B cell (primary cell): ENCODE results near the gene DGKQ.

Experiments used
- EZH2 ChIP-seq: IDR thresholded peaks from 2 replicates; pipeline ENCODE4 v1.6.1; 2012; ENCODE audit warnings: borderline replicate concordance, low read depth, mild to moderate bottlenecking, moderate library complexity, low read length; ENCODE audit not compliant: insufficient read depth, poor library complexity, severe bottlenecking
- TF ChIP-seq, protein P1 (sequence below): fragments of 200-600 bp; IDR thresholded peaks from one replicate; pipeline ENCODE4 v1.8.0; 2022; ENCODE audit warnings: antibody characterized with exemption, mild to moderate bottlenecking

DNA sequence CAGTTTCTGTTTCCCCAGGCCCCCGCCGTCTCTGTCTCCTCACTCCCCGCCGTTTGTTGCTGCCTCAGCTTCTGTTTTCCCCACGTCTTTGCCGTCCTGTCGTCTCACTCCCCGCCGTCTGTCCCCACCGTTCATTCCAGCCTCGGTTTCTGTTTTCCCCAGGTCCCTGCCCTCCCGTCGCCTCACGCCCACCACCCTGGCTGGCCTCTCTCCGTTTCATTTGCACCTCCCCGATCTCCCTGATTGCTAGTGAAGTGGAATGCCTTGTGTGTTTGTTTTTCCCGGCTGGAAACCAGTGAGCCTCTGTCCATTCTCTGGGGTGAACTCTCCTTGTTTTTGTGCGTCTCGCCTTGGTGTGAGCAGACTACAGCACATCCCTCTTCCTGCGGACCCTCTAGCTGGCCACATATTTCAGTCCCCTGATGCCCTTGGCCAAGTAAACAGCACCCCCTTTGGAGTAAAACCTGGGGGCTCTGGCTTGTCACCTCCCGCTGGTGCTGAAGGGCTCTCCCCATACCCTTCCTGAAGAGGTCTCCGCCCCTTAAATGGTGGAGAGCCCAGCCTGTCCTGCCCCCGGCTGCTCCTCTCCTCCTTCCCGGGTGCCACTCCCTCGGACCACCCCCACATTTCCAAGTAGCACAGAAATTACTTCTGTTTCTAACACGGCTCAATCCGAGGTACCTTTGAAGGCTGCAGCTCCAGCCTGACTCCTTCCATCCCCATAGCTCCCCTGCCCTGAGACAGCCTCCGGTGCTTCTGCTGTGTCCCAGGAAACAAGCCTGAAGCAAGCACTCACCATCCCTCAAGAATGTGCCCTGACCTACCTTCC lies 27.9 kb downstream of the DGKQ start:
- no peak for TF ChIP-seq EZH2
- TF ChIP-seq, protein P1, sequence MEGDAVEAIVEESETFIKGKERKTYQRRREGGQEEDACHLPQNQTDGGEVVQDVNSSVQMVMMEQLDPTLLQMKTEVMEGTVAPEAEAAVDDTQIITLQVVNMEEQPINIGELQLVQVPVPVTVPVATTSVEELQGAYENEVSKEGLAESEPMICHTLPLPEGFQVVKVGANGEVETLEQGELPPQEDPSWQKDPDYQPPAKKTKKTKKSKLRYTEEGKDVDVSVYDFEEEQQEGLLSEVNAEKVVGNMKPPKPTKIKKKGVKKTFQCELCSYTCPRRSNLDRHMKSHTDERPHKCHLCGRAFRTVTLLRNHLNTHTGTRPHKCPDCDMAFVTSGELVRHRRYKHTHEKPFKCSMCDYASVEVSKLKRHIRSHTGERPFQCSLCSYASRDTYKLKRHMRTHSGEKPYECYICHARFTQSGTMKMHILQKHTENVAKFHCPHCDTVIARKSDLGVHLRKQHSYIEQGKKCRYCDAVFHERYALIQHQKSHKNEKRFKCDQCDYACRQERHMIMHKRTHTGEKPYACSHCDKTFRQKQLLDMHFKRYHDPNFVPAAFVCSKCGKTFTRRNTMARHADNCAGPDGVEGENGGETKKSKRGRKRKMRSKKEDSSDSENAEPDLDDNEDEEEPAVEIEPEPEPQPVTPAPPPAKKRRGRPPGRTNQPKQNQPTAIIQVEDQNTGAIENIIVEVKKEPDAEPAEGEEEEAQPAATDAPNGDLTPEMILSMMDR: no peak
